RWPE2 (cell line): ENCODE measurements around the gene STT3B.
"Not testable (repeated sequence)": the region's sequence is repeated elsewhere in the genome, so short reads cannot be mapped to it uniquely, and the experiment has no call there.

Experiments used
- ATAC-seq: fragments of 200-7000 bp; cut with Tn5 transposase; 3 replicates; pipeline ENCODE4 v1.9.1; 2021; ENCODE audit warnings: low read depth
- DNase-seq: peaks from one replicate; pipeline ENCODE4 v3.0.0-alpha.2; 2020; ENCODE audit warnings: low spot score
- H3K27ac ChIP-seq: fragments of 450-650 bp; 2 replicates; pipeline ENCODE4 v1.5.1; 2017; ENCODE audit warnings: mild to moderate bottlenecking; ENCODE audit not compliant: poor library complexity, severe bottlenecking
- H3K27me3 ChIP-seq: fragments of 250-450 bp; sonication (Bioruptor Pico); 2 replicates; pipeline ENCODE4 v1.5.1; 2021; ENCODE audit warnings: mild to moderate bottlenecking, moderate library complexity; ENCODE audit not compliant: insufficient read depth, poor library complexity, severe bottlenecking
- H3K36me3 ChIP-seq: fragments of 250-450 bp; sonication (Bioruptor Pico); 2 replicates; pipeline ENCODE4 v1.5.1; 2020; ENCODE audit warnings: low read depth, mild to moderate bottlenecking, moderate library complexity
- H3K4me1 ChIP-seq: fragments of 250-450 bp; sonication (Bioruptor Pico); 2 replicates; pipeline ENCODE4 v1.5.1; 2021; ENCODE audit warnings: mild to moderate bottlenecking, moderate library complexity; ENCODE audit not compliant: insufficient read depth, poor library complexity, severe bottlenecking
- H3K4me3 ChIP-seq: fragments of 250-450 bp; sonication (Bioruptor Pico); 2 replicates; pipeline ENCODE4 v1.5.1; 2021; ENCODE audit warnings: mild to moderate bottlenecking, moderate library complexity; ENCODE audit not compliant: severe bottlenecking
- H3K9me3 ChIP-seq: fragments of 250-450 bp; sonication (Bioruptor Pico); 2 replicates; pipeline ENCODE4 v1.5.1; 2021; ENCODE audit warnings: mild to moderate bottlenecking, moderate library complexity; ENCODE audit not compliant: severe bottlenecking
- TF ChIP-seq, protein P1 (sequence below): fragments of 450-650 bp; IDR thresholded peaks from one replicate; pipeline ENCODE4 v1.5.1; 2017; ENCODE audit warnings: mild to moderate bottlenecking, moderate library complexity; ENCODE audit not compliant: poor library complexity, severe bottlenecking

STT3B gene

GRCh38 chr3:31499281-31499680 lies 33.4 kb upstream of the STT3B start:
- H3K27ac ChIP-seq: no peak overlapping the region
- ATAC-seq: no peak

GRCh38 chr3:31502803-31503221 lies 29.9 kb upstream of the STT3B start:
- H3K4me3 ChIP-seq: no peak overlapping the region
- peaks cover 8% of the 10 kb centered on the region for H3K27me3 ChIP-seq
- ATAC-seq: no peak
- no peak for DNase-seq
- H3K4me1 ChIP-seq: no peaks in the 10 kb centered on the region
- H3K27ac ChIP-seq: no peak overlapping the region
- TF ChIP-seq, protein P1, sequence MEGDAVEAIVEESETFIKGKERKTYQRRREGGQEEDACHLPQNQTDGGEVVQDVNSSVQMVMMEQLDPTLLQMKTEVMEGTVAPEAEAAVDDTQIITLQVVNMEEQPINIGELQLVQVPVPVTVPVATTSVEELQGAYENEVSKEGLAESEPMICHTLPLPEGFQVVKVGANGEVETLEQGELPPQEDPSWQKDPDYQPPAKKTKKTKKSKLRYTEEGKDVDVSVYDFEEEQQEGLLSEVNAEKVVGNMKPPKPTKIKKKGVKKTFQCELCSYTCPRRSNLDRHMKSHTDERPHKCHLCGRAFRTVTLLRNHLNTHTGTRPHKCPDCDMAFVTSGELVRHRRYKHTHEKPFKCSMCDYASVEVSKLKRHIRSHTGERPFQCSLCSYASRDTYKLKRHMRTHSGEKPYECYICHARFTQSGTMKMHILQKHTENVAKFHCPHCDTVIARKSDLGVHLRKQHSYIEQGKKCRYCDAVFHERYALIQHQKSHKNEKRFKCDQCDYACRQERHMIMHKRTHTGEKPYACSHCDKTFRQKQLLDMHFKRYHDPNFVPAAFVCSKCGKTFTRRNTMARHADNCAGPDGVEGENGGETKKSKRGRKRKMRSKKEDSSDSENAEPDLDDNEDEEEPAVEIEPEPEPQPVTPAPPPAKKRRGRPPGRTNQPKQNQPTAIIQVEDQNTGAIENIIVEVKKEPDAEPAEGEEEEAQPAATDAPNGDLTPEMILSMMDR: no peak
- no peaks in the 10 kb centered on the region for H3K36me3 ChIP-seq
- H3K9me3 ChIP-seq: no peaks in the 10 kb centered on the region

More at GRCh38 chr3:31499281-31499680, 33.4 kb upstream of the STT3B start:
- H3K27me3 ChIP-seq: peaks cover 2% of the 10 kb centered on the region
- H3K4me3 ChIP-seq: no peak overlapping the region
- no peak for DNase-seq
- no peaks in the 10 kb centered on the region for H3K4me1 ChIP-seq
- H3K36me3 ChIP-seq: no peaks in the 10 kb centered on the region
- no peaks in the 10 kb centered on the region for H3K9me3 ChIP-seq
- TF ChIP-seq, protein P1: no peak

DNA sequence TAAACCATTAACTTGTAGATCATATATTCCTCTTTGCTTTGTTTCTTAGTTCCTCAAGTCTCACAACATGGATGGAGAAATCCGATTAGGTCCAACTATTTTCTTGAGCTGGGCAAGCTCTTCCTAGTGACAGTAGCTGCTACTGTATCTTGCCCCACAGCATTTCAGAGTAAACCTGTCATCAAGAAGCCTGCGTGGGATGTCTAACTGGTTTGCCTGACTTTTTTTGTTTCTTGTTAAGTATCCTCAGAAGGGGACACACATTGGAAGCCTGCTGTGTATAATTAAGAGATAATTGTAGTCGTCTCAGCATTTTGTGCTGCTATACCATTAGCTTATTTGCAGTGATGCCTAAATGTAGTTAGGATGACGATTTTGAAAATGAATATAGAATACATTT lies 29.3 kb upstream of the STT3B start:
- ATAC-seq: no peak
- no peak for DNase-seq
- Histone ChIP-seq H3K36me3 (no peaks in the 10 kb centered on the region), H3K4me3 (no peak overlapping the region), H3K9me3 (no peaks in the 10 kb centered on the region), H3K27me3 (peaks cover 12% of the 10 kb centered on the region), H3K27ac (no peak overlapping the region), H3K4me1 (no peaks in the 10 kb centered on the region)
- TF ChIP-seq, protein P1: no peak

GRCh38 chr3:31504230-31504629 lies 28.5 kb upstream of the STT3B start:
- Histone ChIP-seq H3K4me3 (no peak overlapping the region), H3K27ac (no peak overlapping the region), H3K27me3 (peaks cover 20% of the 10 kb centered on the region), H3K4me1 (no peaks in the 10 kb centered on the region), H3K9me3 (no peaks in the 10 kb centered on the region), H3K36me3 (no peaks in the 10 kb centered on the region)
- DNase-seq: no peak
- no peak for ATAC-seq
- TF ChIP-seq, protein P1: no peak

- ATAC-seq: no peak
- TF ChIP-seq, protein P1: no peak
- H3K9me3 ChIP-seq: no peaks in the 10 kb centered on the region
- peaks cover 20% of the 10 kb centered on the region for H3K27me3 ChIP-seq
- no peak for DNase-seq
- no peaks in the 10 kb centered on the region for H3K36me3 ChIP-seq
- H3K27ac ChIP-seq: no peak overlapping the region
- H3K4me3 ChIP-seq: no peak overlapping the region
- no peaks in the 10 kb centered on the region for H3K4me1 ChIP-seq
These were observed 27.2 kb upstream of the STT3B start for GRCh38 chr3:31505371-31506048.

GRCh38 chr3:31506515-31506914 lies 26.2 kb upstream of the STT3B start:
- peaks cover 20% of the 10 kb centered on the region for H3K27me3 ChIP-seq
- not testable (repeated sequence) for H3K36me3 ChIP-seq, H3K9me3 ChIP-seq, H3K4me1 ChIP-seq, DNase-seq, H3K4me3 ChIP-seq, ATAC-seq, H3K27ac ChIP-seq
